ENCODE measurements around the gene PRLR. TPM values are rescaled to one million over a fixed set of nuclear protein-coding genes. Genes with fewer than 3 reads are reported as not detected.

Gene PRLR
- total RNA-seq, 1 experiment from 2014 or later, result 0.59 TPM

- no peak for DNase-seq
- CTCF ChIA-PET, result no interaction called here
- Mint-ChIP-seq H3K27ac (ENCODE audit: unreplicated experiment) (no peak overlapping the region), H3K27me3 (ENCODE audit: unreplicated experiment) (no peaks in the 10 kb centered on the region), H3K4me1 (ENCODE audit: low read depth, unreplicated experiment) (no peaks in the 10 kb centered on the region), H3K9me3 (ENCODE audit: low read depth, unreplicated experiment) (peaks cover 13% of the 10 kb centered on the region), H3K36me3 (ENCODE audit: insufficient read depth, unreplicated experiment) (no peaks in the 10 kb centered on the region), H3K4me3 (ENCODE audit: low read depth, unreplicated experiment) (no peak overlapping the region)
- intact Hi-C loops (cut with micrococcal nuclease; ENCODE audit: unreplicated experiment), result no loop called here
- BruUV-seq (replicated peaks), result no TSS peak
- TF ChIP-seq CTCF (IDR thresholded peaks at IDR 0.05; ENCODE audit: unreplicated experiment), result no peak
Measured at GRCh38 chr5:35160486-35161116, 69.7 kb downstream of the PRLR start.

- TF ChIP-seq CTCF (IDR thresholded peaks at IDR 0.05; ENCODE audit: unreplicated experiment), result no peak
- H3K4me3 Mint-ChIP-seq (ENCODE audit: low read depth, unreplicated experiment), result no peak overlapping the region
- CTCF ChIA-PET, result no interaction called here
- DNase-seq, result no peak
- peaks cover 9% of the 10 kb centered on the region for H3K9me3 Mint-ChIP-seq (ENCODE audit: low read depth, unreplicated experiment)
- intact Hi-C loops (cut with micrococcal nuclease; ENCODE audit: unreplicated experiment), result no loop called here
- H3K27ac Mint-ChIP-seq (ENCODE audit: unreplicated experiment), result no peak overlapping the region
- H3K36me3 Mint-ChIP-seq (ENCODE audit: insufficient read depth, unreplicated experiment), result no peaks in the 10 kb centered on the region
- H3K4me1 Mint-ChIP-seq (ENCODE audit: low read depth, unreplicated experiment), result no peaks in the 10 kb centered on the region
- no TSS peak for BruUV-seq (replicated peaks)
- no peaks in the 10 kb centered on the region for H3K27me3 Mint-ChIP-seq (ENCODE audit: unreplicated experiment)
Measured at GRCh38 chr5:35159370-35159742, 70.9 kb downstream of the PRLR start.

GRCh38 chr5:35158622-35159369, 71.5 kb downstream of the PRLR start:
- H3K36me3 Mint-ChIP-seq (ENCODE audit: insufficient read depth, unreplicated experiment), result no peaks in the 10 kb centered on the region
- CTCF ChIA-PET, result no interaction called here
- intact Hi-C loops (cut with micrococcal nuclease; ENCODE audit: unreplicated experiment), result no loop called here
- no peak for DNase-seq
- H3K4me1 Mint-ChIP-seq (ENCODE audit: low read depth, unreplicated experiment), result no peaks in the 10 kb centered on the region
- H3K27ac Mint-ChIP-seq (ENCODE audit: unreplicated experiment), result no peak overlapping the region
- no peak for TF ChIP-seq CTCF (IDR thresholded peaks at IDR 0.05; ENCODE audit: unreplicated experiment)
- H3K9me3 Mint-ChIP-seq (ENCODE audit: low read depth, unreplicated experiment), result peaks cover 9% of the 10 kb centered on the region
- no peaks in the 10 kb centered on the region for H3K27me3 Mint-ChIP-seq (ENCODE audit: unreplicated experiment)
- BruUV-seq (replicated peaks), result no TSS peak
- no peak overlapping the region for H3K4me3 Mint-ChIP-seq (ENCODE audit: low read depth, unreplicated experiment)

GRCh38 chr5:35158204-35158603, 72.1 kb downstream of the PRLR start:
- Mint-ChIP-seq H3K4me3 (ENCODE audit: low read depth, unreplicated experiment) (no peak overlapping the region), H3K9me3 (ENCODE audit: low read depth, unreplicated experiment) (peaks cover 6% of the 10 kb centered on the region), H3K27ac (ENCODE audit: unreplicated experiment) (no peak overlapping the region), H3K4me1 (ENCODE audit: low read depth, unreplicated experiment) (no peaks in the 10 kb centered on the region), H3K36me3 (ENCODE audit: insufficient read depth, unreplicated experiment) (no peaks in the 10 kb centered on the region), H3K27me3 (ENCODE audit: unreplicated experiment) (no peaks in the 10 kb centered on the region)
- no TSS peak for BruUV-seq (replicated peaks)
- CTCF ChIA-PET, result no interaction called here
- TF ChIP-seq CTCF (IDR thresholded peaks at IDR 0.05; ENCODE audit: unreplicated experiment), result no peak
- intact Hi-C loops (cut with micrococcal nuclease; ENCODE audit: unreplicated experiment), result no loop called here
- no peak for DNase-seq

All from Calu3 (cell line).